Embryonic facial prominence (tissue), 1 donor: ENCODE data around the gene AKAP13.
"Not testable (repeated sequence)": the region's sequence is repeated elsewhere in the genome, so short reads cannot be mapped to it uniquely, and the experiment has no call there.

Experiments used
- DNase-seq: peaks from one replicate; pipeline ENCODE4 v3.0.0-alpha.2; 2016; ENCODE audit errors: extremely low spot score

The AKAP13 gene

GRCh38 chr15:85661859-85662258 lies 281.5 kb downstream of the AKAP13 start:
- DNase-seq: no peak

GRCh38 chr15:85665677-85666076 lies 285.3 kb downstream of the AKAP13 start:
- DNase-seq: not testable (repeated sequence)

- DNase-seq: peak; percentile 29
Observed at GRCh38 chr15:85667491-85668424, 287.4 kb downstream of the AKAP13 start.

- DNase-seq: no peak
Observed at GRCh38 chr15:85671156-85671555, 290.8 kb downstream of the AKAP13 start.

GRCh38 chr15:85672332-85673084 lies 292.1 kb downstream of the AKAP13 start:
- DNase-seq: no peak

- DNase-seq: no peak
Observed at GRCh38 chr15:85673326-85673725, 292.9 kb downstream of the AKAP13 start.

- DNase-seq: no peak
Observed at GRCh38 chr15:85676342-85677098, 296.1 kb downstream of the AKAP13 start.

GRCh38 chr15:85679231-85679630 lies 298.8 kb downstream of the AKAP13 start:
- DNase-seq: no peak

- DNase-seq: no peak
Observed at GRCh38 chr15:85681386-85681785, 301.0 kb downstream of the AKAP13 start.

GRCh38 chr15:85684174-85684710 lies 303.8 kb downstream of the AKAP13 start:
- DNase-seq: no peak

- no peak for DNase-seq
Observed at GRCh38 chr15:85685356-85685755, 305.0 kb downstream of the AKAP13 start.

- no peak for DNase-seq
Observed at GRCh38 chr15:85687329-85687728, 306.9 kb downstream of the AKAP13 start.

GRCh38 chr15:85688711-85689110 lies 308.3 kb downstream of the AKAP13 start:
- DNase-seq: no peak

- peak; percentile 70 for DNase-seq
Observed at GRCh38 chr15:85689729-85690128, 309.3 kb downstream of the AKAP13 start.

- DNase-seq: no peak
Observed at GRCh38 chr15:85690561-85691231, 310.3 kb downstream of the AKAP13 start.

GRCh38 chr15:85691350-85692240 lies 311.2 kb downstream of the AKAP13 start:
- DNase-seq: no peak

- no peak for DNase-seq
Observed at GRCh38 chr15:85692321-85692720, 311.9 kb downstream of the AKAP13 start.

GRCh38 chr15:85692873-85693272 lies 312.5 kb downstream of the AKAP13 start:
- no peak for DNase-seq

GRCh38 chr15:85693277-85693676 lies 312.9 kb downstream of the AKAP13 start:
- DNase-seq: no peak

- DNase-seq: no peak
Observed at GRCh38 chr15:85694091-85694490, 313.7 kb downstream of the AKAP13 start.
